NCI-H345 (cell line): ENCODE data around the gene LCAT.

ENCODE experiments used
- DNase-seq: peaks from one replicate; lab custom pipeline; 2025; lab: John Stamatoyannopoulos, UW

The LCAT gene

DNA sequence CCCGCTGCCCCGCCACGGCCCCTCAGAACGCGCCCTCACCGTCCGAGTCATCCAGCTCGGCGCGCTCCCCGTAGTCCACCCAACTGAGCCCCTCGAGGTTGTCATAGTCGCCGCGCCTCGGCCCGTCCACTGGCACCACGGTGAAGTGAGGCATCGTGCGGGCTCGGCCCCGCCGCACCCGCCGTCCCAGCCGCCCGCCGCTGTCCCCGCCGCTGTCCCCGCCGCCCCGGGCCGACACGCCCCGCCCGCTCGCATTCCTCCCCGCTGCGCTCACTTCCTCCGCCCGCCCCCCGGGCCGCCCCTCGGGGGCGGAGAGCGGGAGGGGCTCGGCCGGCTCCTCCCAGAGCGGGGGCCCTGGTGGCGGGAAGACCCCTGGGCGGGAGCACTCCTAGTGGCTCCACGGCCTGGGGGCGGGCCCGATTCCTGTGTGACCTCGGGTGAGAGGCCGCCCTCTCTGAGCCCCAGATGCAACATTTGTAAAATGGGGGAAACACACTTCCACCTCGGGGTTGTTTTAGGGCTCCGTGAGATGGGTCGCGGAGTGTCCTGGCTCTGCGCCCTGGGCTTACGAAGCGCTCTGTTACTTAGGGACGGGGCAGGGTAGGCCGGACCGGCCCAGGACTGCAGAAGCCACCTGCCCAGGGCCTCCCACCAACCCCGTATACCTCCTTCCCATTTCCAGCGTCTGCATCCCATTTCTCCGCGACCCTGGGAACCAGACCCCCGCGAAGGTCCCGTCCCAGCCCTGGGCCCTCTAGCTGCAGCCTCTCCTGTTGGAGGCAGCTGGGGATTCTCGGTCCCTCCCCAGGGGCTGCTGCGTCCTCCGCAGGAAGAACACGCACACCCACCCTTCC, 24.7 kb upstream of the LCAT start, which contains the start of gene SLC12A4:
SLC12A4 (minus strand) TSS at position 238 of the 854 bp plus-strand sequence; CDS start at position 154, 84 bp downstream.
- DNase-seq, result peak; percentile 65

DNA sequence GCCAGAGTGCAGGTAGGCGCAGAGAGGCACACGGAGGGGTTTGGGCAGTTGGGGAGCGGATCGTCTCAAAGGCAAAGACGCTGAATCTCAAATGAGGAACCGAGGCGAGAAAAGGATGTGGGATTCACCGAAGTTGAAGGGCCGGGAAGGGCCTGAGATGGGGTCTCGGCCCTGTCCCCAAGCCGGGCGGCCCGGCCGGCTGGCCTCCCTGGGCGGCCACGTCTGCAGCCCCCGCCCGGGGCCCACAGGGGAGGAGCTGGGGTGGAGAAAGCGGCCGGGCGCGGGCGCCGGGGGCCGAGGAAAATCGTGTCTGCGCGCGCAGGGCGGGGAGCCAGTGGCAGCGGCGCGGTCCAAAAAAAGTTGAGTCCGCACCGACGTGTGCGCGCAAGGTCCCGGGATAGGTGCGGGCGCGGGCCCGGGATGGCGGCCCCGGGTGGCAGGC, 24.1 kb upstream of the LCAT start:
- no peak for DNase-seq

DNA sequence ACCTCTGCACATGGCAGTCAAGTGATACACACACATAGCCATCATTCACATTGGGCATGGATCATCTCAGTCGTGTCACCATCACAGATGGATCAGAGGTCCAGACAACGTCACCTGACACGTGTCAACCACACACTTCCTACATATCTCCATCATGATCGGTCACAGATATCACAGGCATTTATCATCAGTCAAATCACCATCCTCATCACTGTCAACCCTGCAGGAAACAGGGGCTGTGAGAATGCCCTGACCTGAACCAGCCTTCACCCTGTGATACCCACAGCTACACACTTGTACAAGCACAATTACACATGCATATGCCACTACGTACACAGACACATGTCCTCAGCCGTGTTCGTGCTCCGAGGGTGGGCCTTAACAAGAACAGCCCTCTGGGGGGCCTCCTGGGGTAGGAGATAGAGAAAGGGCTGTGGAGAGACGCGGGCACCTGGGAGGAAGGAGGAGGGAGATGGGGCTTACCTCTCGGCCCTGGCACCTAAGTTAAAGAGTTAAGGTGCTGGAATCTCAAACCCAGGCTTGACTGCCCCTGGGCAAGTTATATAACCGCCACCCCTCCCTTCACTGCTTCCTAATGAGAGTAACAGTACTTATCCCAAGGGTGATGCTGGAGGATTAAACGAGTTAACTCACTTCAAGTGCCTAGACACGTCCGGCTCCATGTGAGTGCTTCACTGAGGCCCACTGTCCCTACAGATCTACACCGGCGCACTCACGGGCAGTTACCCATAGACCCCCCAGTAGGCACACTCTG, 23.4 kb upstream of the LCAT start:
- no peak for DNase-seq

DNA sequence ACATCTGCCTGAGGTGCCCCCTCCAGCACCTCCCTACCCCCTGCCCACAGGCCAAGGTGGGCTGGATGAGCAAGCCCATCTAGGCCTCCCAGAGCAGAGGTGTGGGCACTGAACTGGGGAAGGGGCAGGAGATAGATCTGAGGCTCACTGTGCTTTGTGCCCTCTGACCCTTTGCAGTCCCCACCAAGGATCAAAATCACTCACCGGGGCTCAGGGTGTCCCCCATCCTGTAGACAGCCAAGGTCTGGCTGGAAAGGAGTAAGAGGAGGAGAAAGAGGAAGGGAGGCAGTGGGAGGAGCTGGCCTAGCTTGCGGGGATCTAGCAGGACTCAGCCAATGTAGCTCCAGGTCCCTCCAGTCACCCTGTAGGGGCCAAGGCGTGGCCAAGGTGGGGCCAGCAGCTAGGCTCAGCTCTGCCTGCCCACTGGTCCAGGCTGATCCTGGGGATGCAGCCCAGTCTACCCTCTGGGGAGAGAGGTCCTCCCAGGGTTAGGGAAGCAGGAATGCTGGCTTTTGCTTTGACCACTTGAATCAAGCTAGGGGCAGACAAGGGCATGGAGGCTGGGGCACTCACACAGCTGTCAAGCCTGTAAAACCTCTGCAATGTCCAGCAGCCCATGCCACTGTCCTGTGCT, 22.7 kb upstream of the LCAT start:
- no peak for DNase-seq

DNA sequence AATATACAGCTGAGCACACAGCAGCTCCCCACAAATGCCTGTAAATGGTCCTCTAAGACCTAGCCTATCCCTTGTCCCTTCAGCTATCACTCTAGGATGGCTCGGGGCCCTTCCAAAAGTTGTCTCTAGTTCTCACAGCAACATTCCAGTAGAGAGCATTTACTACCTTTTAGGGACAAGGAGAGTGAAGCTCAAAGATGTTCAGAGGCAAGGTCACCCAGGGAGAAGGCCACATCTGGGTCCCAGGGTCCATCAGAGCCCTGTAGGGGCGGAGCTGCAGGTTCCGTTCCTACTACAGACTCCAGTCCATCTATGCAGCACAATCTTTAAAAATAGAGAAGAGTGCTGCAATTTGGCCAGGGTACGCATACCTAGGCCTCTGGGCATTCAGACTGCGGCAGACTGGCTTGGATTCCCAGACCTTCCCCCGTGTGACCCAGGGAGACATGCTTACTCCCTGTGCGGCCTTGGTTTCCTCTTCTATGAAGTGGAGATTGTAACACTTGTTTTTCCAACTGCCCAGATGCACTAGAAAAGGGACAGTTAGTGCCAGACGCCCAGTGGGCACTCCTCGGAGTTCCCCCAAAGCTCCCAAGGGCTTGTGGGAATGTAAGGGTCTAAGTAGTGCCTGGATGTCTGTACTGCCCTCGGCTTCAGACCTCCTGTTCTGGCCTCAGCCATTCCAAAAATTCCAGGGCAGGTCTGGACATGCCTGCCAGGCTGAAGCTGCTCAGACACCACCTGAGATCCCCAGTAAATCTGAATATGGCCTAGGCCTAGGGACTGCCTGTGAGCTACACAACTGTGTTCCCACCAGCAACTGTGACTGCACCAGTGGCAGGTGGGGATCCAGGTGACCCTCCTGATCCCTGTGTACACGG, 22.0 kb upstream of the LCAT start:
- DNase-seq, result no peak

DNA sequence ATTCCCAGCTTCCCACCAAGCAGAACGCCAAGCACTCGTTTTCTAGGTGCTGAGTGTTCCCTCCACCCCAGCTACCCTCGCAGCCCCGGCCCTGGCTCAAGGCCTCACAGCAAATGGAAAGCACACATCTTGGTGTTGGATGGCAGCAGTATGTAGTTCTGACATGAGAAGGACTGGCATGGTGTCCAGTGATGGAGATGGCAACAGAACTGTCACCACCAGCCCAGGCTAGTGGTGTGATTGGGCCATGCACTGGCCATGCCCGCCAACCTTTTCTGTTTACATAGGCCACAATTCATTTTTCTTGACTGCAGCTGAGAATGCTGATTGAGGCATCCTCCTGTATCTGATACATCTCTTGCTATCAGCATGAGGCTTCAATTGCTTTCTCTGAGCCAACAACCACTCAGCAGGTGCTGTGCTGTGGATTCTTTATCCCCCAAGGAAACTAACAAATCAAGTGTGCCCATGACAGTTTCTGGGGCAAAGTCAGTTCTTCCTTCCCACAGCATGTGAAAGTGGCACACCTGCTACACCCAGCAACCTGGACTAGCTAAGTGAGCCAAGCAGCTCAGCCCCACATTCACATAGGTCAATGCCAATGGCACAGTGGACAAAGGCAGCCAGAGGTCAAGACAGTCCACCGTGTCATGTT, 20.7 kb upstream of the LCAT start:
- DNase-seq, result peak; percentile 10

DNA sequence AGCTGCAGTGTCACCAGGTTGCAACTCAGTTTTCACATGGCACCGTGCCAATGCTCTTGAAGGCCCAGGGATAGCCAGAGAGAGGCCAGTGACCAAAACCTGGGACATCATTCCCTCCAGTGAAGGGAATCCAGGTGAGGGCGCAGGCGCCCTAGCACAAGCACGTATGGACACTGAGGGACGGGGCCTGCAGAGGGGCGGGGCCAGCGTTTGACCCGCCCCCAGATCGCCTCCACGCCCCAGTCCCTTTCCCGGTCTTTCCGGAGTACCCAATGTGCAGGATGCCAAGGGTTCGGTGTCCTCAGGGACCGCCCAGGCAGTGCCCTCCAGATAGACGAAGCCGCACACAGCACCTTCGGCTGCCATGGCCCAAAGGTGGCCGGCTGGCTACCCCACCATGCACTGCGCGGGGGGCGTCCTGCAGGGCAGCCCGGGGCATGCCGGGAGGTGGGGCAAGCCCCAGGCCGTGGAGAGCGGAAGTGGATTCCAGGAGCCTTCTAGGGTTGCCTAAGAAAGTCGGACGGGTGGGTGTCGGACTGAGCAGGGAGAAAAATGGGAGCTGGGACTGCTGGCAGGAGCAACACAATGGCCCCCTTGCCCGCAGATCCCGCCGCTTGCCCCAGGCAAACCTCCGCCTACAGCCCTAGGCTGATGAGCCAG, 19.9 kb upstream of the LCAT start:
- DNase-seq, result peak; percentile 5

DNA sequence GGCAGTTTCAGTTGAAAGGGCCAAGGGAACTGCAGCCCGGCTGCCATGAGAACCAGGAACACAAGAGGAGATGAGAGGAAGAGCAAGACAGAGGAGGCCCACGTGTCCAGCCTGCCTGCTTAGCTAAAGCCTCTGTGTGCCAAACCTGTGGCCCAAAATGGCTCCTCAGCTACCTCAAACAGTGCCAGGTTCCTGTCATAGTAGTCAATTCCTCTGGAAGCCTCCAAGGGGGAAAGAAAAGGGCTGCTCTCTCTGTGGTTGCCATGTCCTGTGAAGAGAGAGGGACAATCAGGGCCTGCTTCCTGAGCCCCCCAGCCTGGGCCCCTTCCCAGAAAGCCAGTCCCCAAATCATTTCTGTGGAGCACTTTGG, 19.4 kb upstream of the LCAT start:
- DNase-seq, result no peak

DNA sequence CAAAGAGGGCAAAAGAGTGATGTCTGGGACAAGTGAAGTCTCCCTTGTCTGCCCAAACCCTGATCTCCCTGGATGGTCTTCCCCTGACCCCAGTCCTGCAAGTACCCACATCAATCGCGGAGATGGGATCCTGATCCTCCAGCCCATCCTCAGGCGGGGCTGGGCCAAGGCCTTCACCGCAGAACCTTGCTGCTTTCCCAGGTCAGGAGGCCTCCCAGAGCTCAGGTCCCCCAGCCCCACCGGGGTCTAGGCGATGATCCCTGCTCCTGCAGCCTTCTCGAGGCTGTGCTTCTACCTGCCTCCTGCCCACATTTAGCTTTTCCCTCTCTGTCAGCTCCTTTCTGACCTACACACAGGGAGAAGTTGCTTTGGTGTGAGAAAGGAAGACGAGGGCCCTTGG, 18.2 kb upstream of the LCAT start:
- no peak for DNase-seq

DNA sequence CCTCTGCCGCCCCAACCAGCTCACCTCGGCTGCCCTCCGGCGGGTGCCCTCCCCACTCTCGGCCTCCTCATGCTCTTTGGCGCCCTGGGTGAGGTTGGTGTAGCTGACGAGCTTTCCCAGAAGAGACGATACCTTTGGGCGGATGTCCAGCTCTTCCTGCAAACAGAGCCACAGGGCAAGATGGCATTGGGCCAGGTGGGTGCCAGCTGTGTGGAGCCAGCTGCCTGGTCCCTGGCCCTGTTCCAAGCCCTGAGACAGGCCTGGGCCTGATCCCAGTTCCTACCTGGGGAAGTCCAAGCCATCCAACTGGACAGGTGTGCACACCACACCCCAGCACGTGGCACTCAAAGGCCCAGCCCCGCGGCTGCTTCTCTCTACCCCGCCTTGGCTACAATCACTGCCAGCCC, 17.6 kb upstream of the LCAT start:
- DNase-seq, result peak; percentile 94

DNA sequence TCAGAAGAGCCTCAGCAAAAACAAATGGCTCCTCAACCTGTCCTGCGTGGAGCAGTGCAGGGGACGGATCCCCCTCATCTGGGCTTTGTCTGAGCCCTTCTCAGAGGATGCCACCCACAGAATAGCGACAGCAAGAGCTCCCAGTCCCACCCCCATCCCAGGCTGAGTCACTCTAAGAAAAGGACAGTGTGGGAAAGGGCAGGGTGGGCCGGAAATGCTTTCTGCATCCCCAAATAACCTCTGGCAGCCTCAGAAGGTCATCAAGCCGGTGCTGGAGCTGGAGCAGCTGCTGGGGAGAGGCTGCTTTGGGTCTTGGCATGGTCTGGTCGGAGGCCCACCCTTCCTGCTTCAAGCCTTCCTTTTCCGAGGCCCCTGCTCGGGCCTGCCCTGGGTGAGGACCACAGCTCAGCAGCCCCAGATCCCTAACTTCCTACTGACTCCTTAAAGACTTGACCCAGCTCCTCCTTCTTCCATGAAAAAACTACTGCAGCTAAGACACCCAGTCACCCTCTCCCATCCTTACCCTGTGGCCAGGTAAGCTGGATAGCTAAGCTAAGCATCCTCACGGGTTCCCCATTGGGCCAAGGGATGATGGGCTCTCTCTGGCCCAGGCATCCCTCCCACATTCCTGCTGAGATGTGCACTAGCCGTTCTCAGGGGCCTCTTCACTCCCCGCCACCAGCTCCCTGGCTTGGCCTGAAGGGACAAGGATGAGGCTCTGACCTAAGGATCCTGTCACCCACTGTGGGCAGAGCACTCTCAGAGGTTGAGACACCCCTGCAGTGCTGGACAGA, 15.8 kb upstream of the LCAT start:
- DNase-seq, result no peak

DNA sequence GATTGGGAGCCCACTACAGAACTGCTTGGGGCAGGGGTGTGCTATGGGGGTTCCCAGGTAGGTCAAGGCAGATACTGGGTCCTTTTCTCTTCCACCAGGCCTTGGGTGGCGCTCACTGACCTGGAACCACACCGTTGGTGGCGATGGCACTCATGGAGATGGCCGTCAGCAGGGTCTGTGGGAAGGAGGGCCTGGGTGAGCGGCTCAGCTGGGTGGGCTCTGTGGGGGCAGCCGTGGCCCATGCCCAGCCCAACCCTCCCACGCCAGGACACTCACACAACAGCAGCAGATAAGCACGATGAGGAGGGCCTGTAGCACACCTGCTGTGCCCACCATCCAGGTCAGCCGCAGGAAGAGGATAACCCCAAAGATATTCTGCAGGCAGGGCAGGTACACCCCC, 13.7 kb upstream of the LCAT start:
- no peak for DNase-seq

DNA sequence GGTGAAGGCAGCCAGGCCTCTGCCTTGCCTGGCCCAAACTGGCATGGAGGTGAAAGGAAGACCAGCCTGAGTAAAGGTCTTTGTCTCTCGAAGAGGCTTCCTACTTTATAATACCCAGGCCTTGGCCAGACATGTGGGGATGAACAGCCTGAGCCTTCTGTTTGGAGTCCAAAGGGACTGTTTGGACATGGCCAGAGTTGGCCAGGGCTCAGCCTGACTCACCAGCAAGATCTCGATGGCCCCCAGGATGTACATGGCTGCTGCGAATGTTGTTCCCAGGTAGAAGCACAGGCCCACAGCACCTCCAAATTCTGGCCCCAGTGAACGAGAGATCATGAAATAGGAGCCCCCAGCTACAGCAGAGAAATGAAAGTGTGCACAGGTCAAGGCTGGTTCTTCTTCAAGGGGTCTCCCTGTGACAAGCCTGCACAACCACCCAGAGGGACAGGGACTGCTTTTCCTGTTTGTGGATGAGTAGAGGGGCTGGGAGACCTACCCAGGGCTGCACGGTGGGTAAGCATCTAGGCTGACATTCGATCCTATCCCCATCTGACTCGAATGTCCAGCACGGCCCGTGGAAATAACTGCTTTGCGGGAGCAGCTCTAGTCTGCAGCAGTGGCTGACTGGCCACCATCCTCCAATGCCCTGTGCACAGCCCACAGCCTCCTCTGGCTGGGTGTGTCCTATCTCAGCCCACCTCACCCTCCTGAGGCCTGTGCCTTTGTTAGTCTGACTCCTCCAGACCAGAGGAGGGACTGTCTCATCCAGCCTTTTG, 10.7 kb upstream of the LCAT start:
- no peak for DNase-seq

DNA sequence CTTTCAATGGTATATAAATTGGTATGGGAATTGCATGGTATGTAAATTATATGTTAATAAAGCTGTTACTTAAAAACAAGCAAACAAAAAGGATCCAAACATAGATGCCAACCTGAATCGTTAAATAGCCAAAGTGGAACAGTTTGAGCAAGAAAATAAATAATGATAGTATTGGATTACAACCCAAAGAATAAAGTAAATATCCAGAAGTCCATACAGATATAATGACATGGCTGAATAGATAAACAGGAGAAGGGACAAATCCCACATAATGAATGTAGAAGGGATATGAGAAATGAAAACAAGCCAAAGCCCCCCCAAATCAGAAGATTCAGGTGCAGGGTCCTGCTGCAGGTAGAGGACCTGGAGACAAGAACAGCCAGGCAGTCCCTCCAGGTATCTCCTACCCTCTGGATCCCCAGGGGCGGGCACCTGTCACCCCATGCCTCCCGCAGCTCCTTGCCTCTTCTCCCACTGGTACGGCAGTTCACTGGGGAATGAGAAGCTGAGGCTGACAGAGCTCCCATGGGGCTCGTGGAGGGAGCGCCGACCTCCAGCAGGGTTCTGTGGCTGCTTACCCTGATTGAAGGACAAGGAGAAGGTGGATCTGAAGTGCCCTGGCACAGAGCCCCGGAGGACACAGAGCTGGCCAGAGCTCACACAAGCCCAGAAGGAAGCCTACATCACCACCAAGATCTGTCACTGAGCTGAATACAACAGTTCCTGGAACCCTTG, 9.9 kb upstream of the LCAT start:
- DNase-seq, result no peak

DNA sequence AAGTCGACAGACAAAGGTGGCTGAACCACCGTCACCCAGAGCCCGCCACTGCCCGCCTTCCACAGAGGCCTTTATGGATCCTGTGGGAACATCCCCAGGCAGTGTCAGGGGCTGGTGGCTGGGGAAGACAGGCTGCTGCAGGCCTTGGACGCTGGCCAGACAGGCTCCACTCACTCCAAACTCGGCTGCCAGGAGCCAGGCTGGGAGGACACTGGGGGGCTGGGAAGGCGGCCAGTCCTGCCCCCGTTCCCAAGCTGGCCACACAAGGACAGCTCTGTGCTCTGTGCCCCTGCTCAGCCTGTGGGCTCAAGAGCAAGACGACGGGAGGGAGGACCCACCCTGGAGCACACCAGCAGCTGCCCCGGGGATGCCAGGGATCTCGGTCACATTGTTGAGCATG, 7.6 kb upstream of the LCAT start:
- no peak for DNase-seq

DNA sequence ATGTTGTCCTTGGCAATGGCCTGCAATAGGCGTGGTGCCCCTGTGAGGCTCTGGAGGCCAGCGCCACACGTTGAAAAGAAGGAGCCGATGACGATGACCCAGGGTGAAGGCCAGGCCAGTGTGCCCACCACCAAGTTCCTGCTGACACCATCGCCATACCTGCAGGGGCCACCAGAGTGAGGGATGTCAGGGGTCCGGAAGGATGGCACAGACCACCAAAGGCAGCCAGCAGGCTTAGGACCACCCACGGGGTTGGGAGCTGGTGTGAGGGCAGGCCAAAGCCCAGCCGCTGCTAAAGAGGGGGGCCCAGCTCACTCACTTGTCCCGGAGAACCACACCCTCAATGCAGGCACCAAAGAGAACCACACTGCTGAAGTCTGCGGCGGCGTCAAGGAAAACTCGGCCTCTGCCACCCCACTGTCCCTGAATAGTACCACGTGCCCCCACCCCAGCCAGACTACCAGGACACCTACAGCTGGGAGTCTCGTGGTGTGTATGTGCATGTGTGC, 6.5 kb upstream of the LCAT start:
- DNase-seq, result no peak

DNA sequence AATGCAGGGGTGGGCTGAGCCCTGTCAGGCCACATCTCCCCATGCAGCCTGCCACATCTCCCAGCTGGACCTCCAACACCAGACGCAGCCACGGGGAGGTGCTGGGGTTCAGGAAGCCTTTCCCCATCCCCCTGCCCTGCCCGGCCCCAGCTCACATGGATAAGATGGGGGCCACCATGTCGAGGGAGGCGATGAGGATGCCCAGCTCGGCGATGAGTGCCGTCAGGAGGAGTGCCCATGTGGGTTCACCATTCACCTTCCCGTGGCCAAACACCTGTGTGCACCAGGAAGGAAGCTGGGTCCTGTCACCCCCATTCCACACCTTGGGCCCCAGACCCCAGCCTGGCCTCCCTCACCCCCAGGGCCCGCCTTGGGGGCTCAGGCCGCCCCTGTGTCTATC, 5.7 kb upstream of the LCAT start:
- no peak for DNase-seq

DNA sequence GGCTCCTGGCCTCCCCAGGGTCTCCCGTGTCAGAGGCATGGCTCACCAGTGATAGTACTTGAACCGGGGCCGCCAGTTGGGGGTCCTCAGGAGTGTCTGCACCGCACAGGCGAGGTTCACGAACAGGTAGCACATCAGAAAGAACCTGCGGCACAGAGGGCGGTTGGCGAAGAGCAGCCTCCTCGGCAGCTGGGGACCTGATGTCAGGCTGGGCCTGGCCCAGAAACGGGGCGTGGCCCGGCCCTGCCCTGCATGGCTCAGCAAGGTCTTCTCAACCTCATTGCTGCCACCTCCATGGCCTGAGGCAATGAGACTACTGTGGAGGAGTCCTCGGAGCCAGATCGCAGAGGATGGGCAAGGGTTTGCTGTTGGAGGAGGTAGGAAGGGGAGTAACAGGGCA, 4.1 kb upstream of the LCAT start:
- DNase-seq, result no peak
